Lung (tissue), 12 donors: ENCODE measurements around the gene SDF2L1. TPM values are rescaled to one million over a fixed set of nuclear protein-coding genes. Genes with fewer than 3 reads are reported as not detected.
"Not testable (repeated sequence)": the region's sequence is repeated elsewhere in the genome, so short reads cannot be mapped to it uniquely, and the experiment has no call there.

Experiments
- ATAC-seq: fragments of 200-7000 bp; cut with Tn5 transposase; one replicate; pipeline ENCODE4 v1.9.1; 2020; ENCODE audit warnings: moderate number of reproducible peaks; ENCODE audit not compliant: insufficient read depth, low FRiP score
- DNase-seq, 3 donors: peaks; one replicate each; pipeline ENCODE4 v3.0.0-alpha.2; 2013 to 2017
- H3K27ac ChIP-seq, 2 donors: one replicate each; pipeline ENCODE4 v1.5.1; 2013; ENCODE audit warnings: mild to moderate bottlenecking in 2 of 2, moderate library complexity in 2 of 2, control low read depth in 1 of 2, inconsistent platforms in 1 of 2, low read depth in 1 of 2, low read length in 1 of 2
- H3K27me3 ChIP-seq, 3 donors: one replicate each; pipeline ENCODE4 v1.5.1; 2013; ENCODE audit warnings: low read length in 2 of 3; ENCODE audit not compliant: control insufficient read depth in 3 of 3, insufficient read depth in 3 of 3
- H3K36me3 ChIP-seq, 4 donors: one replicate each; pipeline ENCODE4 v1.5.1; 2013; ENCODE audit warnings: low read length in 4 of 4, mild to moderate bottlenecking in 1 of 4, moderate library complexity in 1 of 4; ENCODE audit not compliant: control insufficient read depth in 4 of 4, insufficient read depth in 4 of 4
- H3K4me1 ChIP-seq, 5 donors: one replicate each; pipeline ENCODE4 v1.5.1; 2013; ENCODE audit warnings: low read length in 5 of 5, mild to moderate bottlenecking in 2 of 5, moderate library complexity in 1 of 5; ENCODE audit not compliant: control insufficient read depth in 5 of 5, insufficient read depth in 5 of 5
- H3K4me3 ChIP-seq: one replicate; pipeline ENCODE4 v1.5.1; 2013; ENCODE audit warnings: mild to moderate bottlenecking, control low read depth, moderate library complexity
- H3K9ac ChIP-seq, 2 donors: one replicate each; pipeline ENCODE4 v1.5.1; 2013; ENCODE audit warnings: low read length in 2 of 2, control low read depth in 1 of 2; ENCODE audit not compliant: insufficient read depth in 1 of 2
- H3K9me3 ChIP-seq, 4 donors: one replicate each; pipeline ENCODE4 v1.5.1; 2013; ENCODE audit warnings: low read length in 3 of 4, mild to moderate bottlenecking in 1 of 4, moderate library complexity in 1 of 4; ENCODE audit not compliant: control insufficient read depth in 4 of 4, insufficient read depth in 3 of 4
- CTCF ChIP-seq: IDR thresholded peaks from 2 replicates; pipeline ENCODE4 v1.5.1; 2012; ENCODE audit warnings: mild to moderate bottlenecking; ENCODE audit errors: control extremely low read depth, extremely low read depth
- WGBS, 2 donors: extraction: QIAGEN DNeasy Blood & Tissue Kit; methylation state at CpG; one replicate each; pipeline ENCODE4 v1.1.7; 2013; 5-methylcytosine and 5-hydroxymethylcytosine counted together
- polyA plus RNA-seq, 2 donors: library from polyadenylated mRNA; stranded (reverse); fragments of 200-250 nt; gene quantifications; one replicate each; pipeline ENCODE4 v1.2.1, GENCODE V29; 2013
- total RNA-seq, 2 donors: library from RNA; depleted of rRNA in 1 of 2; stranded (reverse); fragments of >200 nt in 1 of 2; gene quantifications; one replicate each; pipeline ENCODE4 v1.2.1, GENCODE V29; 2014 to 2021
- donor health status: control.
- donor health status: control.
- donor health status: Bipolar disorder and iron deficiency.
- donor health status: healthy.
- donor health status: DM: yes; HTN: yes; CAD: no.

The SDF2L1 gene
- total and polyA plus RNA-seq, 4 donors: 7.3 to 200 (median 78.1) TPM

GRCh38 chr22:21606775-21607174 is 35.3 kb upstream of the SDF2L1 start:
- no peak overlapping the region for H3K27ac ChIP-seq
- no peaks in the 10 kb centered on the region for H3K9me3 ChIP-seq
- no peak overlapping the region for H3K9ac ChIP-seq
- H3K4me1 ChIP-seq: peaks cover 0 to 5% (median 0%) of the 10 kb centered on the region in 5 donors
- H3K36me3 ChIP-seq: peaks cover 3 to 10% (median 7%) of the 10 kb centered on the region in 4 donors
- DNase-seq (no peak), ATAC-seq (no peak)
- H3K27me3 ChIP-seq: no peaks in the 10 kb centered on the region
- no peak for TF ChIP-seq CTCF
- H3K4me3 ChIP-seq: no peak overlapping the region
- 93 to 94% methylated on average over 8 of the region's 8 CpGs for WGBS, 2 donors

- H3K27ac ChIP-seq, H3K4me3 ChIP-seq, H3K9ac ChIP-seq, H3K9me3 ChIP-seq, ATAC-seq, H3K27me3 ChIP-seq, H3K4me1 ChIP-seq, DNase-seq: not testable (repeated sequence)
- H3K36me3 ChIP-seq: peaks cover 3 to 16% (median 9%) of the 10 kb centered on the region in 4 donors
- WGBS, 2 donors: 98% methylated on average over 11 of the region's 11 CpGs
These were observed 32.4 kb upstream of the SDF2L1 start for GRCh38 chr22:21609556-21610157.

- peaks cover 3 to 16% (median 11%) of the 10 kb centered on the region in 4 donors for H3K36me3 ChIP-seq
- H3K9ac ChIP-seq: no peak overlapping the region
- H3K27me3 ChIP-seq: no peaks in the 10 kb centered on the region
- no peak for ATAC-seq
- H3K4me1 ChIP-seq: peaks cover 0 to 8% (median 0%) of the 10 kb centered on the region in 5 donors
- 81 to 89% methylated on average over 4 of the region's 4 CpGs for WGBS, 2 donors
- H3K27ac ChIP-seq: no peak overlapping the region
- no peak for DNase-seq
- H3K4me3 ChIP-seq: no peak overlapping the region
- TF ChIP-seq CTCF: no peak
- no peaks in the 10 kb centered on the region for H3K9me3 ChIP-seq
These were observed 30.7 kb upstream of the SDF2L1 start for GRCh38 chr22:21611210-21611977.

GRCh38 chr22:21612858-21613257 is 29.2 kb upstream of the SDF2L1 start:
- Histone ChIP-seq H3K27me3 (no peaks in the 10 kb centered on the region), H3K27ac (no peak overlapping the region), H3K4me1 (peaks cover 0 to 6% (median 0%) of the 10 kb centered on the region in 5 donors), H3K9me3 (no peaks in the 10 kb centered on the region), H3K36me3 (peaks cover 3 to 16% (median 11%) of the 10 kb centered on the region in 4 donors), H3K4me3 (no peak overlapping the region), H3K9ac (no peak overlapping the region)
- TF ChIP-seq CTCF: no peak
- WGBS, 2 donors: 89 to 94% methylated on average over 7 of the region's 7 CpGs
- ATAC-seq (no peak), DNase-seq (no peak)
